ENCODE results near the gene KNTC1.

The KNTC1 gene

GRCh38 chr12:122656298-122656697 is 129.2 kb downstream of the KNTC1 start:
- DNase-seq = no peak

- DNase-seq = no peak
Measured at GRCh38 chr12:122659579-122659978, 132.5 kb downstream of the KNTC1 start.

GRCh38 chr12:122661246-122661645 is 134.2 kb downstream of the KNTC1 start:
- no peak for DNase-seq

GRCh38 chr12:122661938-122662337 is 134.9 kb downstream of the KNTC1 start:
- DNase-seq = no peak

GRCh38 chr12:122665349-122665748 is 138.3 kb downstream of the KNTC1 start:
- no peak for DNase-seq

GRCh38 chr12:122665759-122666158 is 138.7 kb downstream of the KNTC1 start:
- DNase-seq = no peak

- DNase-seq = no peak
Measured at GRCh38 chr12:122668268-122668667, 141.2 kb downstream of the KNTC1 start.

- DNase-seq = no peak
Measured at GRCh38 chr12:122669397-122670070, 142.5 kb downstream of the KNTC1 start.

- no peak for DNase-seq
Measured at GRCh38 chr12:122672515-122672914, 145.5 kb downstream of the KNTC1 start.
